Osteocyte (in vitro differentiated cells): ENCODE results near the gene SLC1A3. TPM values are rescaled to one million over a fixed set of nuclear protein-coding genes. Genes with fewer than 3 reads are reported as not detected.

Experiments used
- DNase-seq: peaks from one replicate; pipeline ENCODE4 v3.0.0; 2021; ENCODE audit warnings: mixed read lengths; ENCODE audit not compliant: unreplicated experiment; ENCODE audit errors: extremely low spot score
- H3K27ac Mint-ChIP-seq: one replicate; pipeline ENCODE4 v1.8.0; 2021; ENCODE audit warnings: mild to moderate bottlenecking, mixed read lengths; ENCODE audit not compliant: unreplicated experiment
- H3K27me3 Mint-ChIP-seq: one replicate; pipeline ENCODE4 v1.8.0; 2021; ENCODE audit warnings: mixed read lengths; ENCODE audit not compliant: unreplicated experiment
- H3K36me3 Mint-ChIP-seq: one replicate; pipeline ENCODE4 v1.8.0; 2021; ENCODE audit warnings: mixed read lengths; ENCODE audit not compliant: unreplicated experiment
- H3K4me1 Mint-ChIP-seq: one replicate; pipeline ENCODE4 v1.8.0; 2021; ENCODE audit warnings: mixed read lengths; ENCODE audit not compliant: unreplicated experiment
- H3K4me3 Mint-ChIP-seq: one replicate; pipeline ENCODE4 v1.8.0; 2021; ENCODE audit warnings: mild to moderate bottlenecking, moderate library complexity, mixed read lengths; ENCODE audit not compliant: unreplicated experiment
- H3K9me3 Mint-ChIP-seq: one replicate; pipeline ENCODE4 v1.8.0; 2021; ENCODE audit warnings: mixed read lengths; ENCODE audit not compliant: unreplicated experiment
- total RNA-seq: library from RNA; stranded (reverse); gene quantifications from 2 replicates; pipeline ENCODE4 v1.2.1, GENCODE V29; 2021
- TF ChIP-seq, protein P1 (sequence below): fragments of 200-600 bp; sonication (generic); IDR thresholded peaks from 2 replicates; pipeline ENCODE4 v1.5.0; 2021; ENCODE audit warnings: antibody characterized with exemption, mild to moderate bottlenecking, moderate library complexity

The SLC1A3 gene
- total RNA-seq, 1 donor from 2014 or later = 19.9 TPM

DNA sequence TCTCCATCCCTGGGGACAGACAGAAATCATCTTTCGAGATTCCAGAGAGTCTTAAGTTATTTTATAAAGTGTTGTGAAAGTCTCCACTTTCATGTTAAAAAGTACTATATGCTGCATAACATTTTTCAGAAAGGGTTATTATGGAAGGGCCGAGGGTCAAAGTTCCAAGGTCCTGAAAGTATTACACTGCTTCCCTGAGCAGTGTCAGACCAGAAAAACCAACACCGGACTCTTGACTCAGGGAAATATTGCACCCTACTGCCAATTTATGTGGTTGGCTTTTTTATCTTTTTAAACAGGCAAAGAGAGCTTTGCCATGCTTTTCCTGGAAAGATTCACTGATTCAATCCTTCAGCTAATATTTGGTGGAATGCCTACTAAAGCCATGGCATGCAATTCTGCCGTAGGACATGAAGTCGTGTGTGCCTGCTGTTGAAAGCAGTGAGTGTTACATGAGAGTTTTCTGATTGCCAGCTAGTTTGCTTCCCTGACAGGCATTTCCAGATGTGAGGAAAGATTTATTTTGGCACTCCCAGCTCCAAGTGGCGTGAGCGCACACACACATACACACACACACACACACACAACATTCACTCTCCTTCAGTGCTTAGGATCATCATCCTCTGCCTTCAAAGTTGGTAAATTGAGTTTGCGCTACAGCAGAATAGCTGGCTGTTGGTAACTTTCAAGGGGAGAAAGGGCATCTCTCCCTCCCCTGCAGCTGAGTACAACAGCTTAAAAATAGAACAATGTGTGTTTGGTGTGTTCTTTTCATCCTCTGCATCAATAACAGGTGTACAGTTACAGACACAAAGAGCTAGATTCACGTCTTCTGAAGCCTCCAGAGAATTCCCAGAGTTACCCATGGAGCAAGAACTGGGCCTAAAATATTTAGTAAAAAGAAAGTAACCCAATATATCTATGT is 45.6 kb downstream of the SLC1A3 start:
- peak overlapping the region; percentile 20 for H3K27ac Mint-ChIP-seq
- H3K9me3 Mint-ChIP-seq = no peaks in the 10 kb centered on the region
- peaks cover 4% of the 10 kb centered on the region for H3K4me1 Mint-ChIP-seq
- no peak for DNase-seq
- peaks cover 5% of the 10 kb centered on the region for H3K36me3 Mint-ChIP-seq
- H3K27me3 Mint-ChIP-seq = peaks cover 21% of the 10 kb centered on the region
- TF ChIP-seq, protein P1, sequence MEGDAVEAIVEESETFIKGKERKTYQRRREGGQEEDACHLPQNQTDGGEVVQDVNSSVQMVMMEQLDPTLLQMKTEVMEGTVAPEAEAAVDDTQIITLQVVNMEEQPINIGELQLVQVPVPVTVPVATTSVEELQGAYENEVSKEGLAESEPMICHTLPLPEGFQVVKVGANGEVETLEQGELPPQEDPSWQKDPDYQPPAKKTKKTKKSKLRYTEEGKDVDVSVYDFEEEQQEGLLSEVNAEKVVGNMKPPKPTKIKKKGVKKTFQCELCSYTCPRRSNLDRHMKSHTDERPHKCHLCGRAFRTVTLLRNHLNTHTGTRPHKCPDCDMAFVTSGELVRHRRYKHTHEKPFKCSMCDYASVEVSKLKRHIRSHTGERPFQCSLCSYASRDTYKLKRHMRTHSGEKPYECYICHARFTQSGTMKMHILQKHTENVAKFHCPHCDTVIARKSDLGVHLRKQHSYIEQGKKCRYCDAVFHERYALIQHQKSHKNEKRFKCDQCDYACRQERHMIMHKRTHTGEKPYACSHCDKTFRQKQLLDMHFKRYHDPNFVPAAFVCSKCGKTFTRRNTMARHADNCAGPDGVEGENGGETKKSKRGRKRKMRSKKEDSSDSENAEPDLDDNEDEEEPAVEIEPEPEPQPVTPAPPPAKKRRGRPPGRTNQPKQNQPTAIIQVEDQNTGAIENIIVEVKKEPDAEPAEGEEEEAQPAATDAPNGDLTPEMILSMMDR = no peak
- no peak overlapping the region for H3K4me3 Mint-ChIP-seq

DNA sequence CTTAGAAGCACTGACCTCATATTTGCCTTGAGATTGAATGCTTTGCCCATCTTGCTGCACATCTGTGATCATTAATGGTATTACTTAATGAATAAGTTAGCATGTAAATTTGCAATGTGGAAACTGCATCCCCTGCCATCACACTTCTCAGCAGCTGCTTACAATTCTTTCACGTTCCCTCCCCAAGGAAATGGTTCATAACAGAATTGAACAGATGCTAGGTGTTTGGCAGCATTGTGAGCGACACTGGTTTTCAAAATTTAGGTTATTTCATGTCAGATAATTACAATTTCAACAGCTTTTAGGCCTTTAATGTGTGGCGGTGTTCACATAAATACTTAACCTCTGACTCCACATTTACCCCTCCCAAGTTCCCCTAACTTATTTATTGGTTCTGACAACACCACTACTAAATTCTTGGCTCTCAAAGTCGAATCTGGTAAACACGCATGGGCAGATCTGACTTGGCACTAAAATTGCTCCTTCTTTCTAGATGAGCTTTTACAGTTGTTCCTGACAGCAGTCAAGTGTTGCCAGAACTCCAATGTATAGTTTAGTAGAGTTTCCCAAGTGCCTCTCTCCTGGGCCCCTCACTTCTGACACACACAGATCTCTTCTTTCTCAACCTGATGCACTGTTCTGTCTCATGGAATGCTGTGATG is 46.8 kb downstream of the SLC1A3 start:
- H3K4me3 Mint-ChIP-seq = no peak overlapping the region
- H3K4me1 Mint-ChIP-seq = peaks cover 14% of the 10 kb centered on the region
- peaks cover 6% of the 10 kb centered on the region for H3K36me3 Mint-ChIP-seq
- no peak for DNase-seq
- no peak overlapping the region for H3K27ac Mint-ChIP-seq
- TF ChIP-seq, protein P1 = no peak
- peaks cover 23% of the 10 kb centered on the region for H3K27me3 Mint-ChIP-seq
- H3K9me3 Mint-ChIP-seq = no peaks in the 10 kb centered on the region

DNA sequence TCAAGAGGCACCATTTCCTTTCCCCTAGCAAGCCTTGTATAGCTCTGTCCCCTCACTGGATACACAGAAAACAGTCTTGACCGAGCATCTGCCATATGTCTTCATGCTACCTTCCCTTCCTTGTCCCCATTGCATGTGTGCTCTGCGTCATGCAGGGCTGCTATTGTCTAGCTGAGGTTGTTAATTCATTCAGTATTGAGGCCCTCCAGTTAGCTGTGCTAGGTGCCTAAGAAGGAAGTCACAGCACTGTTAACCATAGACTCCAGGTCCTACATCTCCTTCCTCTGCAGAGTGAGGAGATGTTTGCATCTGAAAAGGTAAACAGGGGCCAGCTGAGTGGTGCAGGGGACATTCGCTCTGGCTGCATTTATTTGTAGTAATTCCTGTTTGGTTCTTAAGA is 48.2 kb downstream of the SLC1A3 start:
- TF ChIP-seq, protein P1 = no peak
- Mint-ChIP-seq H3K36me3 (peaks cover 6% of the 10 kb centered on the region), H3K9me3 (no peaks in the 10 kb centered on the region), H3K27me3 (peaks cover 28% of the 10 kb centered on the region), H3K4me3 (no peak overlapping the region), H3K27ac (no peak overlapping the region), H3K4me1 (peaks cover 15% of the 10 kb centered on the region)
- no peak for DNase-seq

DNA sequence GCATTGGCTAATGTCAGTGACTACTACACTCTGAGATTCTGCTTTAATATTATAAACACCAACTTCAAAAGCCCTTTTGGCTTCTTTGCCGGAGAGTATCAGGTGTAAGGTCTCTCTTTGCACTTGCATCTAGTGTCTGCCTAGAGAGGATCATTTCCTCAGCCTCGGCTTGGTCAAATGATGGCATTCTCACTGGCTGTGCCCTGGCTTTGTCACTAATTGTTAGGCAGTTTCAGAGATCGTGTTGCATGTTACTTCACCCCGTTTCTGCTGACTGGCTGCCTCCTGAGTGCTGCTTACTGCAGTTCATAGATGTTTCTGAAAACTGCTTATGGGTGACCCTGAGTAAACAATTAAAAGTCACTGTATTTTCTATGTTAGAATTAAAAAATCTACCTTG is 48.8 kb downstream of the SLC1A3 start:
- Mint-ChIP-seq H3K27me3 (peaks cover 31% of the 10 kb centered on the region), H3K4me1 (peaks cover 15% of the 10 kb centered on the region), H3K9me3 (no peaks in the 10 kb centered on the region), H3K36me3 (peaks cover 6% of the 10 kb centered on the region), H3K4me3 (no peak overlapping the region), H3K27ac (no peak overlapping the region)
- TF ChIP-seq, protein P1 = no peak
- no peak for DNase-seq

DNA sequence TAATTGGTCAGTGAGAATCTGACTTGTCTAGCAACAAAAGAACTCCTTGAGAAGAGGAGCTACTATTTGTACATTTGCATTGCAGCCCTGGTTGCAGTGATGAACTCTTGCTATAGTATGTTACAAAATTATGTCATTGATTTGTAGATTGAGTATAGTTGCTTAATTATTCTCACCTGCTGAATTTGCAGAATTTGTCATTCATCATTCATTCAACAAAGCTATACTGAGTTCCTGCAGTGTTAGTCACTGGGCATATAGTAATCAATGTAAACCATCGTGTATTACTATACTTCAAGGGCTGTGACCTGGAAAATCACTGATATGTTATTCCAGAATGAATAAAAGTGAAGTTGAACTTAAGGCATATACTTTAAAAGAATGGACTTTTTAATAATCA is 50.1 kb downstream of the SLC1A3 start:
- Mint-ChIP-seq H3K4me3 (no peak overlapping the region), H3K4me1 (peaks cover 15% of the 10 kb centered on the region), H3K27me3 (peaks cover 31% of the 10 kb centered on the region), H3K27ac (no peak overlapping the region), H3K36me3 (peaks cover 6% of the 10 kb centered on the region), H3K9me3 (no peaks in the 10 kb centered on the region)
- TF ChIP-seq, protein P1 = no peak
- DNase-seq = no peak
